NCI-H524 (cell line): ENCODE data around the gene MYH11.
A peak's percentile ranks its signal among the peaks of the same experiment; 100 is the strongest.
"Not testable (repeated sequence)": the region's sequence is repeated elsewhere in the genome, so short reads cannot be mapped to it uniquely, and the experiment has no call there.

Source experiments
- DNase-seq, 2 experiments: peaks; one replicate each; lab custom pipeline; 2025; lab: John Stamatoyannopoulos, UW

MYH11 gene

DNA sequence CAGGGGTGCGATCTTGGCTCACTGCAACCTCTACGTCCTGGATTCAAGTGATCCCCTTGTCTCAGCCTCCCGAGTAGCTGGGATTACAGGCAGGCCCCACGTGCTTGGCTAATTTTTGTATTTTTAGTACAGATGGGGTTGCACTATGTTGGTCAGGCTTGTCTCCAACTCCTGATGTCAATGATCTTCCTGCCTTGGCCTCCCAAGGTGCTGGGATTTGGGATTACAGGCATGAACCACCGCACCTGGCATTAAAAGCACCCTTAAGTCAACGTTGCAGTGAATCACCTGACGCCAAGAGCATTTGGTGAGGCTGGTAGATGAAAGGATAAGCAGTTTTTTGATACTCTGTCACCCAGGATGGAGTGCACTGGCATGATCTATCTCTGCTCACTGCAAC is 147.8 kb downstream of the MYH11 start:
- no peak for DNase-seq

DNA sequence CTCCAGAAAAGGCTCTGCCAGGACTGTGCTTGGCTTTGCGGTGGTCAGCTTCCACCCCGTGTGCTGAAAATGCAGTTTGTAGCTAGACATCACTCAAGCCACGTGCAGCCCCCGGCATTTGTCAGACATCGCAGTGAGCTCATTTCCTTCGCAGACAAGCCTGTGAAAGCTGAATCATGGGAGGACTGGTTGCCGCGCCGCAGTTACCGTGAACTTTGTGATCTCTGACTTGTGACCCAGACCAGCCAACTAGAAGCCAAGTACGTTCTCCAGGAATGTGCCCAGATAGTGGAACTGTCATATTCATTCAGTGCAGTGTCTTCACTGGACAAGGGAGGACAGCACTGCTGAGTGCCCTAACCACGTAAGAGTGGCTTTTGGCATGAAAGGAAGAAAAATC is 148.7 kb downstream of the MYH11 start:
- no peak for DNase-seq

DNA sequence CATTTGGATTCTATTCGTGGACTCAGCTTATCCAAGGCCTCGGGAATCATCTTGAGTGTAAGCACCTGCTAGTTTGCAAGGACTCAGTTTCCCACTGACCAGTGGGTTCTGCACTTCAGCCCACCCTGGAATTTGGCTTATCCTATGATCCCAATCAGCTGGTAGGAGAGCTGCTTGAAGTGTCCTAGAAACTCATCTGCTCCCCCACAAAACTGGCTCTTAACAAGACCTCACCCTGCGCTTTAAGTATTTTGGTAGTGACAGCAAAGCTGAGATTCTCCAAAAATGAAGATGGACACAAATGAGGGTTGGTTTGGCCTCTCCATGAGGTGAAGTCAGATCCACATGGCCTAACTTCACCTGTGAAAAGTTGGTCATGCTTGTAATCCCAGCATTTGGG is 149.5 kb downstream of the MYH11 start:
- no peak for DNase-seq

DNA sequence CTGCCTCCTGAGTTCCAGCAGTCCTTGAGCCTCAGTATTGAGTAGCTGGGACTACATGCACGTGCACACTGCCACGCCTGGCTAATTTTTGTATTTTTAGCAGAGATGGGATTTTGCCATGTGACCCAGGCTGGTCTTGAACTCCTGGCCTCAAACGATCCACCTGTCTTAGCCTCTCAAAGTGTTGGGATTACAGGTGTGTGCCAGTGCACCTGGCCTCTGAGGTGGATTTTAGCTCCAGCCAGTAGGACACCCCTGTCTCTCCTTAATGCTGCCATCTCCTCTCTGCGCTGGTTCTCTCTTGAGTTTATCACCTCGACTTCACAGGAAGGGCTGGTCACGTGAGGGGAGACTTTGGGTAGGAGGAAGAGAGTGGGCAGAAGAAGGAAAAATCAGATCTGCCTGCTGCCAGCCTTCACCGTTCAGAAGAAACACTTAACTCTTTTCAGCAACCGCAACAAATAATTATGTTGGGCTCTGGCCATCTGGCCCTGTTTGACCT is 151.7 kb downstream of the MYH11 start:
- no peak for DNase-seq

DNA sequence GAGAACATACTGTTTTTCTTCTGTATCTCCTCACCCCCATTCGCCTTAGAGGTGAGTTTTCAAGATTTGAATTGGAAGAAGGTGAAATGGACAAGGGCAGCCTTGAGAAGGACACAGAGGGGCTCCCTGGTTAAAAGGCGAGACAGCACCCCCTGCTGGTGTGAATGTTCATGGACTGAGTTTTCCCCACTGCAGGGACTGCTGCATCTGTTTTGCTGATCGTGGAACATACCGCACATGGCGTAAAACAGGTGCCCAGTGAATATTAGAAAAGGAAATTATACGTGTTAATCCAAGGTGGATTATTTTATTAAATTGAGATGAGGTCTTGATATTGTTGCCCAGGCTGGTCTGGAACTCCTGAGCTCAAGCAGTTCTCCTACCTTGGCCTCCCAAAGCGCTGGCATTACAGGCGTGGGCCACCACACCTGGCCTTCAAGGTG is 152.3 kb downstream of the MYH11 start:
- DNase-seq = peak; percentile 52 to 67

DNA sequence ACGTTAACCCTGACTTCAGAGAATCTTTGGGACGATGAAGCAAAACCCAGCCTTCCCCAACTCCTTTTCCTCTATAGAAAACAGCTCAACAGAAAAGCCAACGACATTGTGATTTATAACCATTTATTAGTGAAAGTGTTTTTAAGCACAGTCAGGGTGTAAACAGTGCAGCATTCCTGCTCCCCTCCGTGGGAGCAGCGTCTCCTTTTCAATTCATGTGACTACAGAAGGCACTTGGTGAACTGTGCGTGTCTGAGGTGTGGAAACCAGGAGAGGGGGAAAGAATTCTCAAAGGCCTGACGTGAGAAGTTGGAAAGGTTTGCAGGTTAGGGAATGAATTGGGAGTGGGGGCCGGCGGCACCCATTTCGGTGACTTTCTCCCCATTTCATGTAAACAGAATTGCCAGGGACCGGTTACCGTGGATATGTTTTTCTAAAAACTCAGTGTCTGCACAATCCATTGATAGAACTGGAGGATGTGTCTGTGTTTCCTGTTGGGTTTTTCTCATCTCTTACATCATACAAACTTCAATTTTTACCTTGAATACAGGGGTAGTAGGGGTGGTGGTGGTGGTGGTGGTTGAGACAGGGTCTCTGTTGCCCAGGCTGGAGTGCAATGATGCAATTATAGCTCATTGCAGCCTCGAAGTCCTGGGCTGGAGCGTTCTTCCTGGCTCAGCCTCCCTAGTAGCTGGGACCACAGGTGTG is 153.6 kb downstream of the MYH11 start:
- no peak for DNase-seq

DNA sequence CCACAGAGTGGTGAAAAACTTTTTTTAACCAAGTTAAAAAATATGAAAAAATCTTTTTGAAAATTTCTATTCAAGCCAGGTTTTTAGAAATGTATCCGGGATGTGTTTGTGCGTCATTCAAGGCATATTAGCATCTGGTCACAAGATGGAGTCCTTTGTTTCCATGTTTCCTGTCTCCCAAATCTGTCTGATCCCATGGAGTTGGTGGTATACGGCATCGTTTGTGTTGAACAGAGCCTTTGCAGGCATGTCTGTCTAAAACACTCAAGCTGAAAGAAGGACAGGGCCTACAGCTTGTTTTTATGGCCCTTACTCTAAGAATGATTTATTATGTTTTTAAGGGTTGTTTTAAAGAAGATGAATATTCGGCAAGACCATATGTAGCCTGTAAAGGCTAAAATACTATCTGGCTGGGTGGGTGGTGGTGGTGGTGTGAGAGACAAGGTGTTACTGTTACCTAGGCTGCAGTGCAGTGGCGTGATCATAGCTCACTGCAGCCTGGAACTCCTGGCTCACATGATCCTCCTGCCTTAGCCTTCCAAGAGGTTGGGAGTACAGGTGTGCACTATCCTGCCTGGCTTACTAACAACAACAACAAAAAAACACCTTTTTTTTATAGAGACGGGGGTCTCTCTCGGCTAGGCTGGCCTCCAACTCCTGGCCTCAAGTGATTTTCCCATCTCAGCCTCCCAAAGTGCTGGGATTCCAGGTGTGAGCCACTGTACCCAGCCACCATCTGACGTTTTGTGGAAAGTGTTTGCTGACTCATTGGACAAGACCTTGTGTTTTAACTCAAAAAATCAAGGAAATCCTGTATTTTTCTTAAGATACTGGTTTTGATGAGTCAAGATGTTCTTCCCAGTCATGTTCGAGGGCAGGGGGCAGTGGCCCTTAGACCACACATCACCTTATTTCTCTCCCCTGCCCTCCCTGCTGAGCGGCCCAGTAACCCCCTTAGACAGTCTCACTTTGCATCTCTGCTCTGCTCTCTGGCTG is 154.6 kb downstream of the MYH11 start:
- no peak for DNase-seq

DNA sequence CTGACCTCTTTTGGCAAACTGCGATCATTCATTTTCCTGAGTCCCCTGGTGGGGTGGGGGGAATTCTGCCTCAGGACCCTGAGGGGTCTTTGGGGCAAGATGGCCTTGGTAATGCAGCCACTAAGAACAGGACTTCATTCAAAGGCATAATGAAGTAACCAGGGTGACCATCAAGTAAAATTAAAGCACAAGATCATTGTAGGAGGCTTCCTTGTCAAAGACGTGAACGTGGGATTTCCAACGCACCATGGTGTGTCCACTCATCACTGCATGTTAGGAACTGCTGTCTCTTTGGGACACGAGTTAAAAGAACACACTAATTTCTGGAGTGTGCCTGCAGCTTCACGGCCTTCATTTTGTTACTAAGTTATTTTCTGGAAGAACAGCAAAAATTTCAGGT is 155.5 kb downstream of the MYH11 start:
- DNase-seq = no peak

DNA sequence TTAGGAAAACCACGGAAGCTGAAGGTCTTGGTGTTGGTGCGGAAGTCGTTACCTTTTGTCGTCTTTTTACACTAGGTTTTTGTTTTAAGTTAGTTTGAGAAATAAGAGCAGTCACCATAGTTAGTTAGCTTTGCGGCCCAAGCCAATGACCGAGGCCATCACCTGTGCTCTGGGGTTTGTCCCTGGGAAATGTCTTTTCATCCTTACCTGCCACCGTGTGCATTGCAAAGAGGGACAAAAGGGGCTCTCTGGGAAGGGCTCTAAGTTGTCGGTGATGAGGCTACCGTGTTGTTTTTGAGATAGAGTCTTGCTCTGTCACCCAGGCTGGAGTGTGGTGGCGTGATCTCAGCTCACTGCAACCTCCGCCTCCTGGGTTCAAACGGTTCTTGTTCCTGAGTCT is 157.0 kb downstream of the MYH11 start:
- DNase-seq = no peak

DNA sequence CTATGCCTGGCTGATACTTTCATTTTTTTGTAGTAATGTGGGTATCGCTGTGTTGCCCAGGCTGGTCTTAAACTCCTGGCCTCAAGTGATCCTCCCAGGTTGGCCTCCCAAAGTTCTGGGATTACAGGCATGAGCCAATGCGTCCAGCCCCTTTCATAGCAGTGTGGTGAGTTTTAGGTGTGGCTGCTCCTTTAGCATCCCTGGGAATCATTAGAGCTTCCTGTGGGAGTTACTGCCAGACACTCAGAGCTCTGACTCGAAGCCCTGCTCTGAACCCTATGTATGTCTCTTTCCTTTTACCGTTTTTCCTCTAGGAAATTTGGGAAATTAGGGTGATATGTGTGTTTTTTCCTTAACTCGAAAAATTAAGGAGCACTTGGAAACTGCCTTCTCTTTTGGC is 162.3 kb downstream of the MYH11 start:
- DNase-seq = no peak

DNA sequence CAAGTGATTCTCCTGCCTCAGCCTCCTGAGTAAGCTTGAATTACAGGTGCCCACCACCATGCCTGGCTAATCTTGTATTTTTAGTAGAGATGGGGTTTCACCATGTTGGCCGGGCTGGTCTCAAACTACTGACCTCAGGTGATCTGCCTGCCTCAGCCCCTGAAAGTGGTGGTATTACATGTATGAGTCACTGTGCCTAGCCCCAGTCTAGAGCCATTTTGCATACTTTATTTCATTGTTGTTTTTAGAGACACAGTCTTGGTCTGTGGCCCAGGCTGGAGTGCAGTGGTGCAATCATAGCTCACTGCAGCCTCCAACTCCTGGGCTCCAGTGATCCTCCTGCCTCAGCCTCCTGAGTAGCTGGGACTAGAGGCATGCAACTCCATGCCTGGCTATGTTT is 164.3 kb downstream of the MYH11 start:
- not testable (repeated sequence) for DNase-seq

DNA sequence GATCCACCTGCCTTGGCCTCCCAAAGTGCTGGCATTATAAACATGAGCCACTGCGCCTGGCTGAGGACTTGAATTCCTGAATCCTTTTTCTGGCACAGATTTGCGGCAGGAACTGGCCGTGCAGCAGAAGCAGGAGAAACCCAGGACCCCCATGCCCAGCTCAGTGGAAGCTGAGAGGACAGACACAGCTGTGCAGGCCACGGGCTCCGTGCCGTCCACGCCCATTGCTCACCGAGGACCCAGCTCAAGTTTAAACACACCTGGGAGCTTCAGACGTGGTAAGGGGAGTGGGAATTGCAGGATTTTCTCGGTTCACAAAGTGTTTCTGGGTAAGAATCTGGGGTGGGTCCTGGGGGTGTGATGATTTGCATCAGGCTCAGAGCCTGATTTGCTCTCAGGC is 165.8 kb downstream of the MYH11 start:
- DNase-seq = no peak

DNA sequence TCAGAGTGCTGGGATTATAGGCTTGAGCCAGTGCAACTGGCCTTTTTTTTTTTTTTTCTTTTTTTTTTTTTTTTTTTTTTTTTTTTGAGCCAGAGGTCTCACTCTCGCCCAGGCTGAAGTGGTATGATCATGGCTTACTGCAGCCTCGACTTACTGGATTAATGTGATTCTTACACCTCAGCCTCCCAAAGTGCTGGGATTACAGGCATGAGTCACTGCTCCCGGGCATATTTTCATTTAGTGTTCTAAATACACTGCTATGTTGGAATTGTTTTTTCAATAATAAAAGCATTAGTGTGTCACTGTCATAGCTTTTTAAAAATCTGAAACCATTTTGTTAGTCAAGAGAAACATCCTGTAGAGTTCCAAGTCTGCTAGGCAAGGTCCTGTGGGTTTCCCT is 166.5 kb downstream of the MYH11 start:
- DNase-seq = no peak

DNA sequence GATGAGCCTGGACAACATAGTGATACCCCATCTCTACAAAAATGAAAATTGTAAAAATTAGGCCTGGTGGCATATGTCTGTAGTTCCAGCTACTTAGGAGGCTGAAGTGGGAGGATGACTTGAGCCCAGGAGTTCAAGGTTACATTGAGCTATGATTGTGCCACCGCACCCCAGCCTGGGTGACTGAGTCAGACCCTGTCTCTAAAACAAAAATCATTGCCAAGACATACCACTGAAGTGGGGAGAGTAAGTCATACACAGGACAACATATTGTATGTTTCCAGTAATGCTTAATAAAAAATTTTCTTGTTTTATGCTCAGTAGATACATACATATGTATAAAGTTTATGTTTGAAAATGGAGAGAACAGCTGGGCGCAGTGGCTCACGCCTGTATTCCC is 167.5 kb downstream of the MYH11 start:
- no peak for DNase-seq

DNA sequence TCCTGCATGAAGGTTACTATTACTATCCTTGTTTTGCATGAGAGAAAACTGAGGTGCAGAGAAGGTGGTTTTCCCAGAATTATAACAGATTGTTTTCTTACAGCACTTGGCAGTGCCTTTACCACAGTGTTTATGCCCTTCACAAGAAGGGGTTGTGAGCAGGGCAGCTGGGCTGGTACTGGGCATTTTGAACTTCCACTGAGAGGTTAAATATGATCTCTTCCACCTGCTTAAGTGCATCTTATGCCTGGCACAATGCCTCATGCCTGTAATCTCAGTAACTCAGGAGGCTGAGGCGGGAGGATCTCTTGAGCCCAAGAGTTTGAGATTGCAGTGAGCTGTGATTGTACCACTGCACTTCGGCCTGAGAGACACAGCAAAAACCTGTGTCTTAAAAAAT is 170.5 kb downstream of the MYH11 start:
- DNase-seq = no peak

DNA sequence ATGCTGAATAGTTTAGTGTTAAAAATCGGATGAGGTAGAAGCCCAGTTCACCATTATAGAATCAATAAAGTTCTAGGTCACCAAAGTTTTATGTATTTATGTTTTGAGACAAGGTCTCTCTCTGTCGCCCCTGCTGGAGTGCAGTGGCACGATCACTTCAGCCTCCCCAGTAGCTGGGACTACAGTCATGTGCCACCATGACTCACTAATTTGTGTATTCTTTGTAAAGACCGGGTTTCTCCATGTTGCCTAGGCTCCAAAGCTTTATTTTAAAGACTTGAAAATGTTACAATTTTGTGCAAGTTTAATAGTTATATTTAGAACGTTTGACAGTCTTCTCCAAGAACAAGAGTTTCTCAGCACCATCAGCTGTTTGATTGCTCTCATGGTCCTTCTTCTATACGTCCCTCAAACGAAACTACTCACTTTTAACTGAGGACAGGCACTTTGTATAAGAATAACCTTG is 174.7 kb downstream of the MYH11 start:
- no peak for DNase-seq

DNA sequence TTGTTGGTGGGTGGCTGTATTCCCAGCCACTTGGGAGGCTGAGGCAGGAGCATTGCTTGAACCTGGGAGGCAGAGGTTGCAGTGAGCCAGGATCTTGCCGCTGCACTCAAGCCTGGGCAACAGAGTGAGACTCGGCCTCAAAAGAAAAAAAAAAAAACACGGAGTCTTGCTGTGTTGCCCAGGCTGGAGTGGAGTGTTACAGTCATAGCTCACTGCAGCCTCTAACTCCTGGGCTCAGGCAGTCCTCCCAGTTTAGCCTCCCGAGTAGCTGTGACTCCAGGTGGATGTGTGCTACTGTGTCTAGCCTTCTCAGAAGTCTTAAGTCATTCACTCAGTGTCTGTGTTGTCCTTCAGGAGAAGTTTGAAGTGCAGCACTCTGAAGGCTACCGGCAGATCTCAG is 179.4 kb downstream of the MYH11 start:
- no peak for DNase-seq

DNA sequence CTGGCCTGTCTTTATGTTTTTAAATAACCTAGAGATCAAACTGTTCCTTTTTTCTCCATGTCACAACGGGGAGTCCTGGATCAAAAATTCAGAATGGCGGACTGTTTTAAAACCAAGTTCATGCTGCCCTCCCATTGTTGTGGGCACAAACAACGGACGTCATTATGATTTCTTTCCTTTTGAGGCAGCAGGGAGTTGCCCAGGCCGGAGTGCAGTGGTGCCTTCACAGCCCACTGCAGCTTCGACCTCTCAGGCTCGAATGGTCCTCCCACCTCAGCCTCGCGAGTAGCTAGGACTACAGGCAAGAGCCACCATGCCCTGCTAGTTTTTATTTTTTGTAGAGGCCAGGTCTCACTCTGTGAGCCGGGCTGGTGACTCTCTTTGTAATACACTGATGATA is 180.3 kb downstream of the MYH11 start:
- DNase-seq = no peak

DNA sequence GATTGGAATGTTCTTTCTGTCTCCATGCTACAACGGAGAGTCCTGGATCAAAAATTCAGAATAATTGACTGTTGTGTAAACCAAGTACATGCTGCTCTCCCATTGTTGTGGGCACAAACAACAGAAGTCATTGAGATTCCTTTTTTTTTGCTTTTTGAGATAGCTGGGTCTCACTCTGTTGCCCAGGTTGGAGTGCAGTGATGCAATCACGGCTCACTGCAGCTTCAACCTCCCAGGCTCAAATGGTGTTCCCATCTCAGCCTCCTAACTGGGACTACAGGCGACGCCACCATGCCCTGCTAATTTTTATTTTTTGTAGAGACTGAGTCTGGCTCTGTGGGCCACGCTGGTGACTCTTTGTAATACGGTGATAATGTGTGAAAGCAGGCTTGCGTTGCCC is 182.3 kb downstream of the MYH11 start:
- DNase-seq = no peak

DNA sequence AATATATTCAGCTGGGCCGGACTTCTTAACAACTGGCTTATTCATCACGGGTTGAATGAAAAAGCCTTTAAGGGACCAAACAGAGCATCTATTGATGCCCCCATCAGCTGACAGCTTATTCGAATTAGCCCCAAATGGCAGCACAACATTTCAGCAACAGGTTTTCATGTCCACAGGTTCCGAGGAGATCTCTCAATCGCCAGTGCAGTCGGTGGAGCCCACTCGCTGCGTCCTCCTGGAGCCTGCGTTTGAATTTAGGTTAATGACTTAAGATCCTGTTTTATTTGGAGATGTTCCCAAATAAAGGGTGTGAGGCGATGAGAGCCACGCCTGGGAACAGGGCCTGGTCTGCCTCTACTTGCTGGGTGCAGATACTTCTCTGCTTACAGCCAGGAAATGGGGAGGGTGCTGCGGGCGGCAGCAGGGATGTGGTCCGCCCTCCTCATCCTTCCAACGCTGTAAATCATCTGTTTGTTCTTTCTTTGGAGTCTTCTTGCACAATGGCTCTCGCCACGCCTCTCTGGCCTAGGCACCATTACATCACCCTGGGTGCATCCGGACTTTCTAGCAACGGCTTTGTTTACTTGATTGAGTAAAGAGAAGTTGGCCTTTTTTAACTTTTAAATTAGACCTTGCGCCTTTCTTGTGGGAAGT is 184.2 kb downstream of the MYH11 start:
- no peak for DNase-seq

DNA sequence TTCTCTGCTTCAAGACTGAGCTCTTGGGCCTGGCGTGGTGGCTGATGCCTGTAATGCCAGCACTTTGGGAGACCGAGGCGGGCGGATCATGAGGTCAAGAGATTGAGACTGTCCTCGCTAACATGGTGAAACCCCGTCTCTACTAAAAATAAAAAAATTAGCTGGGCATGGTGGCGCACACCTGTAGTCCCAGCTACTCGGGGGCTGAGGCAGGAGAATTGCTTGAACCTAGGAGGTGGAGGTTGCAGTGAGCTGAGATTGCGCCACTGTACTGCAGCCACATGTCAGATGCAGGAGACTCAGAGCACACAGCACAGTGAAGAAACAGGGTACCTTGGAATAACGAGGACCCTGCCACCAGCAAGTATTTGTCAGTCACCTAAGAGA is 184.7 kb downstream of the MYH11 start:
- DNase-seq = not testable (repeated sequence)

DNA sequence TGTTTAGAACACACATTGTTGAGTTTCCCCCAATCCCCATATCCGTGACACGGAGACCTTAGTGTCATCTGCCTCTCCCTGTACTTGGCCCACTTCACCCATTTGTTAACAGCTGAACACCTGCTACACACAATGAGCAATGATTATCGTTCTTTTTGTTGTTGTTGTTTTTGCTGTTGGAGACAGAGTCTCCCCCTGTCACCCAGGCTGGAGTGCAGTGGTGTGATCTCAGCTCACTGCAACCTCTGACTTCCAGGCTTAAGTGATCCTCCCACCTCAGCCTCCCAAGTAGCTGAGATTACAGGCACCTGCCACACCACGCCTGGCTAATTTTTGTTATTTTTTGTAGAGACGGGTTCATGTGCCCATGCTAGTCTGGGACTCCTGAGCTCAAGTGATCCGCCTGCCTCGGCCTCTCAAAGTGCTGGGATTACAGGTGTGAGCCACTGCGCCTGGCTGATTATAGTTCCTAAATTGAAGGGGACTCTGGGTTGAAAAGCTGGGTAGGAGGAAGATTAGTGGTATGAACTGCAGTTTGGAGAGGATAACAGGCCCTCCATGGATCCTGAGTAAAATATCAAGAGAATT is 185.2 kb downstream of the MYH11 start:
- no peak for DNase-seq
